A673 (cell line): Measurements from ENCODE around the gene THSD8.

ENCODE experiments used
- EZH2 ChIP-seq: fragments of 200-600 bp; sonication (generic); IDR thresholded peaks from 2 replicates; pipeline ENCODE4 v1.6.1; 2017; ENCODE audit warnings: borderline replicate concordance, low read depth, mild to moderate bottlenecking, mixed read lengths, antibody characterized with exemption, low read length; ENCODE audit not compliant: poor library complexity, severe bottlenecking
- TF ChIP-seq, protein P1 (sequence below): fragments of 300-800, 200-600 bp; sonication (generic); conservative IDR thresholded peaks from 2 replicates; pipeline ENCODE4 v1.5.1; 2017; ENCODE audit warnings: low read depth, mild to moderate bottlenecking, antibody characterized with exemption, low read length, moderate library complexity, mixed read lengths

DNA sequence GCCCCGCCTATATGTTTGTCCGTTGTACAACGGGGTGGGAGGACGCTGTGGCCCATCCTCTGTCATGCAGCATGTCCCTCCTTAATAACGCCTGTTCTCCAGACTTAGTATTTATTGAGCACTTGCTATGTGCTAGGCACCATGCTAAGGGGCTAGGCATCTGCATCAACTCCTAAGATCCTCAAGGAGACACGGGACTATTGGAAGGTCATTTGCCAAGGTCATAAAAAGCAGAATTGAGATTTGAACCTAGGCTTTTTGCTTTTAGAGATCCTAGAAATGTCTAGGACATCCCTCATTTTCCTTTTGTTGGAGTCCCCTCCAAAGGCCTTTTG lies 34.6 kb downstream of the THSD8 start:
- TF ChIP-seq, protein P1, sequence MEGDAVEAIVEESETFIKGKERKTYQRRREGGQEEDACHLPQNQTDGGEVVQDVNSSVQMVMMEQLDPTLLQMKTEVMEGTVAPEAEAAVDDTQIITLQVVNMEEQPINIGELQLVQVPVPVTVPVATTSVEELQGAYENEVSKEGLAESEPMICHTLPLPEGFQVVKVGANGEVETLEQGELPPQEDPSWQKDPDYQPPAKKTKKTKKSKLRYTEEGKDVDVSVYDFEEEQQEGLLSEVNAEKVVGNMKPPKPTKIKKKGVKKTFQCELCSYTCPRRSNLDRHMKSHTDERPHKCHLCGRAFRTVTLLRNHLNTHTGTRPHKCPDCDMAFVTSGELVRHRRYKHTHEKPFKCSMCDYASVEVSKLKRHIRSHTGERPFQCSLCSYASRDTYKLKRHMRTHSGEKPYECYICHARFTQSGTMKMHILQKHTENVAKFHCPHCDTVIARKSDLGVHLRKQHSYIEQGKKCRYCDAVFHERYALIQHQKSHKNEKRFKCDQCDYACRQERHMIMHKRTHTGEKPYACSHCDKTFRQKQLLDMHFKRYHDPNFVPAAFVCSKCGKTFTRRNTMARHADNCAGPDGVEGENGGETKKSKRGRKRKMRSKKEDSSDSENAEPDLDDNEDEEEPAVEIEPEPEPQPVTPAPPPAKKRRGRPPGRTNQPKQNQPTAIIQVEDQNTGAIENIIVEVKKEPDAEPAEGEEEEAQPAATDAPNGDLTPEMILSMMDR: no peak
- TF ChIP-seq EZH2: no peak
